ENCODE data around the gene CDH12.

DNA sequence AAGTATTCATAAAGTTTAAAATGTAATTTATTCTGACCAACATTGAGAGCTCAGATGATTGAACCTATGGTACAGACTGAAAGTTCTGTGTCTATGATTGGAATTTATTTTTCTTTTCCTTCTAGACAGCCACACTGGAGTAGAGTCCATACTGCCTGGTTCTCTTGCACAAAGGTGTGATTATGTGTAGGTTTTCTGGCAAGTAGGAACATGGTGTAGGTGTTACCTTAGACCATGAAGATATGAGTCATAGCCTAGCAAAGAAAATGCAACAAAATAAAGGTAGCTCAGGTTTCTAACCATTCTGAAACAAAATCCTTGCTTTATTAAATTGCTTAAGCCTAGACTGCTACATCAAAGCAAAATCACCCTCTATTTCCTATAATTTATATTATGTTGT lies 143.4 kb downstream of the CDH12 start:
- TF ChIP-seq POLR2A (IDR thresholded peaks at IDR 0.05; ENCODE audit: low read length) (no peak), GATA1 (IDR thresholded peaks at IDR 0.05; ENCODE audit: low read depth, low read length) (no peak)

Data from erythroblast (primary cell).